ENCODE data around the gene NAV2. TPM values are rescaled to one million over a fixed set of nuclear protein-coding genes. Genes with fewer than 3 reads are reported as not detected.

The NAV2 gene
- total and polyA plus RNA-seq, 2 donors (not counting 1 experiment from before 2014, with no cell fraction given) = 8.1 to 14.0 TPM

- no peaks in the 10 kb centered on the region for H3K79me2 ChIP-seq (ENCODE audit: control insufficient read depth, insufficient read depth, low read length)
- H3K4me1 ChIP-seq (ENCODE audit: control insufficient read depth, extremely low read depth, insufficient read depth, low read length) = no peaks in the 10 kb centered on the region
- H3K27ac ChIP-seq (ENCODE audit: insufficient read depth, low read length) = no peak overlapping the region
Measured at GRCh38 chr11:20045098-20045688, 332.6 kb downstream of the NAV2 start.

GRCh38 chr11:20046416-20046815, 333.8 kb downstream of the NAV2 start:
- Histone ChIP-seq H3K9ac (ENCODE audit: insufficient read depth, low read length) (no peak overlapping the region), H3K27me3 (ENCODE audit: control insufficient read depth, insufficient read depth, low read length) (no peaks in the 10 kb centered on the region), H3K4me1 (ENCODE audit: control insufficient read depth, extremely low read depth, insufficient read depth, low read length) (no peaks in the 10 kb centered on the region), H3K9me3 (ENCODE audit: control insufficient read depth, insufficient read depth, low read depth, low read length) (no peaks in the 10 kb centered on the region), H4K20me1 (ENCODE audit: control insufficient read depth, extremely low read depth, insufficient read depth, low read length) (no peaks in the 10 kb centered on the region), H3K4me3 (replicated peaks in 1 of 4; ENCODE audit: control extremely low read depth in 1 of 4, insufficient read depth in 1 of 4, low read depth in 3 of 4, low read length in 4 of 4) (no peak overlapping the region), H2AFZ (ENCODE audit: low read length) (no peak overlapping the region), H3K27ac (ENCODE audit: insufficient read depth, low read length) (no peak overlapping the region), H3K79me2 (ENCODE audit: control insufficient read depth, insufficient read depth, low read length) (no peaks in the 10 kb centered on the region), H3K36me3 (ENCODE audit: control insufficient read depth, insufficient read depth, low read length) (peaks cover 19% of the 10 kb centered on the region), H3K4me2 (ENCODE audit: extremely low read depth, insufficient read depth, low read length) (no peak overlapping the region)
- TF ChIP-seq EZH2 (IDR thresholded peaks at IDR 0.05; ENCODE audit: low read length, missing control alignments) (no peak), CTCF (conservative IDR thresholded peaks at IDR 0.05 in 1 of 2, IDR thresholded peaks at IDR 0.05 in 1 of 2; ENCODE audit: low read depth in 1 of 2, low read length in 2 of 2) (no peak)
- no peak for DNase-seq (ENCODE audit: low read depth in 2 of 2)

More at GRCh38 chr11:20045098-20045688, 332.6 kb downstream of the NAV2 start:
- Histone ChIP-seq H3K4me3 (replicated peaks in 1 of 4; ENCODE audit: control extremely low read depth in 1 of 4, insufficient read depth in 1 of 4, low read depth in 3 of 4, low read length in 4 of 4) (no peak overlapping the region), H4K20me1 (ENCODE audit: control insufficient read depth, extremely low read depth, insufficient read depth, low read length) (no peaks in the 10 kb centered on the region), H3K9ac (ENCODE audit: insufficient read depth, low read length) (no peak overlapping the region), H3K9me3 (ENCODE audit: control insufficient read depth, insufficient read depth, low read depth, low read length) (no peaks in the 10 kb centered on the region), H3K27me3 (ENCODE audit: control insufficient read depth, insufficient read depth, low read length) (no peaks in the 10 kb centered on the region), H3K36me3 (ENCODE audit: control insufficient read depth, insufficient read depth, low read length) (peaks cover 19% of the 10 kb centered on the region), H2AFZ (ENCODE audit: low read length) (no peak overlapping the region), H3K4me2 (ENCODE audit: extremely low read depth, insufficient read depth, low read length) (no peak overlapping the region)
- TF ChIP-seq EZH2 (IDR thresholded peaks at IDR 0.05; ENCODE audit: low read length, missing control alignments) (no peak), CTCF (conservative IDR thresholded peaks at IDR 0.05 in 1 of 2, IDR thresholded peaks at IDR 0.05 in 1 of 2; ENCODE audit: low read depth in 1 of 2, low read length in 2 of 2) (no peak)
- DNase-seq (ENCODE audit: low read depth in 2 of 2) = no peak

GRCh38 chr11:20047006-20047768, 334.6 kb downstream of the NAV2 start:
- no peak for TF ChIP-seq CTCF (conservative IDR thresholded peaks at IDR 0.05 in 1 of 2, IDR thresholded peaks at IDR 0.05 in 1 of 2; ENCODE audit: low read depth in 1 of 2, low read length in 2 of 2)
- TF ChIP-seq EZH2 (IDR thresholded peaks at IDR 0.05; ENCODE audit: low read length, missing control alignments) = no peak
- Histone ChIP-seq H3K4me3 (replicated peaks in 1 of 4; ENCODE audit: control extremely low read depth in 1 of 4, insufficient read depth in 1 of 4, low read depth in 3 of 4, low read length in 4 of 4) (no peak overlapping the region), H3K4me2 (ENCODE audit: extremely low read depth, insufficient read depth, low read length) (no peak overlapping the region), H3K9me3 (ENCODE audit: control insufficient read depth, insufficient read depth, low read depth, low read length) (no peaks in the 10 kb centered on the region), H3K4me1 (ENCODE audit: control insufficient read depth, extremely low read depth, insufficient read depth, low read length) (no peaks in the 10 kb centered on the region), H3K79me2 (ENCODE audit: control insufficient read depth, insufficient read depth, low read length) (no peaks in the 10 kb centered on the region), H3K27me3 (ENCODE audit: control insufficient read depth, insufficient read depth, low read length) (no peaks in the 10 kb centered on the region), H2AFZ (ENCODE audit: low read length) (no peak overlapping the region), H3K9ac (ENCODE audit: insufficient read depth, low read length) (no peak overlapping the region), H4K20me1 (ENCODE audit: control insufficient read depth, extremely low read depth, insufficient read depth, low read length) (no peaks in the 10 kb centered on the region), H3K27ac (ENCODE audit: insufficient read depth, low read length) (no peak overlapping the region), H3K36me3 (ENCODE audit: control insufficient read depth, insufficient read depth, low read length) (peaks cover 21% of the 10 kb centered on the region)
- DNase-seq (ENCODE audit: low read depth in 2 of 2) = no peak
